GM19397 (cell line): Measurements from ENCODE around the gene THRAP3.

ENCODE experiments used
- ATAC-seq: cut with Tn5 transposase; IDR thresholded peaks from one replicate; pipeline ENCODE4 v1.9.1; 2021; ENCODE audit warnings: mild to moderate bottlenecking, moderate library complexity; ENCODE audit not compliant: unreplicated experiment

Gene THRAP3

GRCh38 chr1:36349839-36350238, 125.6 kb downstream of the THRAP3 start:
- no peak for ATAC-seq

- no peak for ATAC-seq
Measured at GRCh38 chr1:36350659-36351226, 126.5 kb downstream of the THRAP3 start.

DNA sequence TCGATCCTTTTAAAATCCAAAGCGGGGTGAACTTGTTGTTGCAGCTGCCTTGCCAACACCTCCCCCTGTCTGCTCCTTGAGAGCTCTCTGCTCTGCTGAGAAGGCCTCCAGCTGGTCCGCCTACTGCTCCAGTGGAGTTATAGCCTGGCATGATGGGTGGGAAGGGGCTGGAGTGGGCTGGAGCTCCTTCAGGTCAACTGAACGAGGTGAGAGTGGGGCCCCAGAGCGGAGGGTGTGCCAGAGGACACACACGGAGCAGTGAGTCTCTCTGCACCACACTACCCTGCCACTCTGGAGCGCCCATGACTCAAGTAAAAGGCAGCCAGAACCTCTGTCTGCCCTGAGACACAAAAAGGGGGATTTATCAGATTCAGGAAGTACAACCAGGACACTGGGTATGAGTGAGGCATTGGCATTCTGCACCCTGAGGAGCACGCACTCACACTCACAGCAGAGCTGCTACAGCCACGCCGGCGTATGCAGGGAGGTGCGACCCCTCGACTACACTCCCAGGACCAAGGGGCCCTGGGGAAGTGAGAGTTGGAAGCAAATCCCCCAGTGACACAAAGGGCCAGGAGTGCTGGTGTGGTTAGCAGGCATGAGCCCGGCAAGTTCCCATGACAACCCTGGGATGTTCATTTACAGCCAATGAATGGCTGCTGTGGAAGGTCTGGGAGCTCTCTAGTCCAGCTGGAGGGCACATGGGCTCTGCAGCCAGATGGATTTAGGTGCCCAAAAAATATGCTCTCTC, 127.2 kb downstream of the THRAP3 start:
- no peak for ATAC-seq

- no peak for ATAC-seq
Measured at GRCh38 chr1:36352125-36352909, 128.1 kb downstream of the THRAP3 start.

GRCh38 chr1:36352910-36353878, 129.0 kb downstream of the THRAP3 start:
- no peak for ATAC-seq

GRCh38 chr1:36354486-36354885, 130.2 kb downstream of the THRAP3 start:
- ATAC-seq: no peak
